ENCODE measurements around the gene CARM1.
"Not testable (repeated sequence)": the region's sequence is repeated elsewhere in the genome, so short reads cannot be mapped to it uniquely, and the experiment has no call there.

CARM1 gene

GRCh38 chr19:10876459-10877240, 5.3 kb downstream of the CARM1 start:
- DNase-seq, result peak; percentile 65

- not testable (repeated sequence) for DNase-seq
These were observed 6.3 kb downstream of the CARM1 start for GRCh38 chr19:10877608-10878007.

GRCh38 chr19:10878253-10878652, 6.9 kb downstream of the CARM1 start:
- DNase-seq, result no peak

GRCh38 chr19:10881403-10882107, 10.2 kb downstream of the CARM1 start:
- no peak for DNase-seq

GRCh38 chr19:10882108-10882457, 10.7 kb downstream of the CARM1 start:
- no peak for DNase-seq

- no peak for DNase-seq
These were observed 12.9 kb downstream of the CARM1 start for GRCh38 chr19:10884274-10884673.

GRCh38 chr19:10885201-10886169, 14.1 kb downstream of the CARM1 start:
- DNase-seq, result no peak

- no peak for DNase-seq
These were observed 16.4 kb downstream of the CARM1 start for GRCh38 chr19:10887616-10888367.

- DNase-seq, result no peak
These were observed 17.1 kb downstream of the CARM1 start for GRCh38 chr19:10888421-10888866.

GRCh38 chr19:10889880-10890279, 18.5 kb downstream of the CARM1 start:
- DNase-seq, result no peak

GRCh38 chr19:10891405-10892086, 20.2 kb downstream of the CARM1 start:
- DNase-seq, result no peak

- no peak for DNase-seq
These were observed 20.9 kb downstream of the CARM1 start for GRCh38 chr19:10892256-10892655.

- DNase-seq, result no peak
These were observed 23.5 kb downstream of the CARM1 start for GRCh38 chr19:10894911-10895213.

GRCh38 chr19:10895363-10895762, 24.0 kb downstream of the CARM1 start:
- no peak for DNase-seq

- DNase-seq, result no peak
These were observed 24.6 kb downstream of the CARM1 start for GRCh38 chr19:10895920-10896319.

- DNase-seq, result no peak
These were observed 25.6 kb downstream of the CARM1 start for GRCh38 chr19:10896851-10897526.

GRCh38 chr19:10898633-10899032, 27.3 kb downstream of the CARM1 start:
- no peak for DNase-seq

- no peak for DNase-seq
These were observed 27.8 kb downstream of the CARM1 start for GRCh38 chr19:10899151-10899653.

GRCh38 chr19:10907925-10908324, 36.6 kb downstream of the CARM1 start:
- no peak for DNase-seq

- DNase-seq, result no peak
These were observed 37.1 kb downstream of the CARM1 start for GRCh38 chr19:10908380-10908960.
